Measurements from ENCODE around the gene ARHGDIG. TPM values are rescaled to one million over a fixed set of nuclear protein-coding genes. Genes with fewer than 3 reads are reported as not detected.

ARHGDIG gene
- 2.0 to 3.1 TPM (median 2.7 TPM) in 5 replicates for total RNA-seq (2022; extraction: Qiagen RNA extraction)

DNA sequence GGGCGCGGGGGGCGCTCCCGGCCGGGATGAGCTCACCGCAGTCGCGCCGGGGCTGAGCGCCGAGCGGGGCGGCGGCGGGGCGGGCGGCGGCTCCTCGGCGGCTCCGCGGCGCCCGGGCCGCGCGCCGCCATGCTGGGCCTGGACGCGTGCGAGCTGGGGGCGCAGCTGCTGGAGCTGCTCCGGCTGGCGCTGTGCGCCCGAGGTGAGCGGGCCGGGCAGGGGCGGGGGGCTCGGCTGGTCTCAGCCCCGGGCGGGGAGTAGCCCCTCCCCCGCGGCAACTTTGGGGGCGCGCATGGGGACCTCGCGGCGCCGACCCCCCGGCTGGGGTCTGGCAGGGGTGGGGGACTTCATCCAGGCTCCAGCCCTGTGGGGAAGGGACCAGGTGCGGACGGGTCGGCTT is at the start of gene ARHGDIG:
TSS of gene ARHGDIG (plus strand) at position 40 of the 400 bp plus-strand sequence. CDS start at position 130, 90 bp downstream.

DNA sequence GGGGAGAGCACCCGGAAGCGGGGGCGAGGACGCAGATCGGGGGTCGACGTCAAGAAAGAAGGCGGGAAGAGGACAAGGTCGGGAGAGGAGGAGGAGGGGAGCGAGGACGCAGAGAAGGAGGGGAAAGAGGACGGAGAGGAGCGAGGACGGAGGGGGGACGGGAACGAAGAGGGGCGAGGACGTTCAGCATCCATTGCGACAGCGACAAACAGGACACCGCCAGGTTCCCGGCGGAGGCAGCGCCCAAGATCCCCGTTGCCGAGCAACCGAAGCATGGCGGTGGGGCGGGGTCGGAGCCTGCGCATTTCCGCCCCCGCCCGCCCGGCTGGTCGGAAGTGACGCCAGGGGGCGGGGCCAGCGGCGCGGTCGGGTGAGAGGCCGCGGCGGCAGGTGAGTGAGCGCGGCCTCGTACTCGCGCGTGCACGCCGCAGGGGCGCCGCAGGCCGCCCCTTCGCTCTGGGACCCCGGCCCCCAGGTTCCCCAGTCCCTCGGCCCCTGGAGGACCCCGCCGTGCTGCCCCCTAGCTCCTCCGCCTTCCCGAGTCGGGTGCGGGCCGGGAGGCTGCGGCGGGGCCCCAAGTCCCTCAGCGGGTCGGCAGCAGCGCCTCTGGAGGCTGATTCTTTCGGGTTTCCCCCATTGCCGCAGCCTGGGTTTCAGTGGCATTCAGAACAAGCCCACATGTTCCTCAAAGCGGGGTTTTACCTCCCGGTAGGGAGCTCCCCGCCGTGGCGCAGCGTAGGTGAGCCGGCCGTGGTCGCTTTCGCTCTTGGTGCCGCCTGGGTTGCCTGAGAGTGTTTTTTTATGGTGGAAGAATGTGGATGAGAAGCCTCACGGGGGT is 45.7 kb upstream of the ARHGDIG start, which contains the start of gene FAM234A:
TSS of gene FAM234A (plus strand) at position 354 of the 838 bp plus-strand sequence. CDS start 19,593 bp downstream, outside the sequence.

DNA sequence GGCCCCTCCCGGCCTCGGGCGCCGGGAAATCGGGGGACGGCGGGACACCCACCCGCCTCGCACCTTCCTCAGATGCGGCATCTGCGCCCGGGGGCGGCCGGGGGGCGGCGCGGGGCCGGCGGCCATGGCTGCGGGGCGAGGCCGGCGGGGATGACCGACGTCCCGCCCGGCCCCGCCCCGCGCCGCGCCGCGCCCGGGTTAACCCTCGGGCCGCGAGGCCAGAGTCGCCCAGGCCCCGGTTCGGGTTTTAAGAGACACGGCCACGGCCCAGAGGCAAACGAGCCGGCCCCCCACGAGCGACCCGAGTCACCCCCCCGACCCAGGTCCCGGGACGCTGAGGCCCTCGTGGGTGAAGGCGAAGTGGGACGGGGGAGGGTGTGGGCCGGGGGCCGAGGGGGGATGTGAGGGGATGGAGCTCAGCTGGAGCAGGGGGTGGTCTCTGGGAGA is 4.6 kb upstream of the ARHGDIG start, which contains the start of gene RGS11:
TSS of gene RGS11 (minus strand) at position 159 of the 447 bp plus-strand sequence. CDS start at position 126, 33 bp downstream.

DNA sequence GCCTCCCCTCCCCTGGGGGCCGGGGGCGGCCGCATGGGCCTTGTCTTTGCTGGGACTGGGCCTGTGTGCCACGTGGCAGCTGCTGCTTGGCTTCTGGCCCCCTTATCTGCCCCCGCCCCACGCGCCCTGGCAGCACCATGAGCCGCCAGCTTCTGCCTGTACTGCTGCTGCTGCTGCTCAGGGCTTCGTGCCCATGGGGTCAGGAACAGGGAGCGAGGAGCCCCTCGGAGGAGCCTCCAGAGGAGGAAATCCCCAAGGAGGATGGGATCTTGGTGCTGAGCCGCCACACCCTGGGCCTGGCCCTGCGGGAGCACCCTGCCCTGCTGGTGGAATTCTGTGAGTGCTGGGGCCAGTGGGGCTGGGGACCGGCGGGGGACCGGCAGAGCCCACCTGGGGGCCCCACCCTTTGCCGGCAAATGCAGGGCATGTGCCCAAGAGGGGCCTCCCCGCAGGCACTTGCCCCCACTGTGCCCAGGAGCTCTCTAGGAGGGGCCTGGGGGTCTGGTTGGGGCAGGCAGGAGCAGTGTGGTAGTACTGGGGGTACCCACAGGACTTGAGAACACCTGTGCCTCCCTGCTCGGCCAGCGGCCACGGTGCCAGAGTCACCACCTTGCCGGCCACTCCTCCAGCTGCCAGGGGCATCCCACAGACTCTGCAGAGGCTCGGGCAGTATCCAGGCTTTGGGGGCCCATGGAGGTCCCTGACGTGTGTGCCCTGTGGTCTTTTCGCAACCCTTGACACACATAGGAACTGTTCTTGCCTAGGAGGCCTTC is 2.8 kb downstream of the ARHGDIG start, which contains the start of gene PDIA2:
TSS of gene PDIA2 (plus strand) at position 132 of the 773 bp plus-strand sequence. CDS start at position 138, 6 bp downstream.

Other genes with a start within 250 kb of the ARHGDIG start
- gene POLR3K, start 227.0 kb upstream of the ARHGDIG start, total RNA-seq (2022; extraction: Qiagen RNA extraction): 31.2 to 36.0 TPM (median 35.2 TPM) in 5 replicates
- gene SNRNP25, start 226.8 kb upstream of the ARHGDIG start, total RNA-seq (2022; extraction: Qiagen RNA extraction): 58.6 to 78.9 TPM (median 71.2 TPM) in 5 replicates
- gene RHBDF1, start 208.0 kb upstream of the ARHGDIG start, total RNA-seq (2022; extraction: Qiagen RNA extraction): 18.9 to 30.3 TPM (median 28.2 TPM) in 5 replicates
- gene MPG, start 202.4 kb upstream of the ARHGDIG start, total RNA-seq (2022; extraction: Qiagen RNA extraction): 61.1 to 77.6 TPM (median 76.5 TPM) in 5 replicates
- 20.2 to 30.1 TPM (median 27.5 TPM) in 5 replicates for gene NPRL3, start 141.9 kb upstream of the ARHGDIG start, total RNA-seq (2022; extraction: Qiagen RNA extraction)
- gene HBZ, start 127.9 kb upstream of the ARHGDIG start, total RNA-seq (2022; extraction: Qiagen RNA extraction): 0.10 TPM in 1 of 5 replicates, not detected in the others
- gene HBM, start 114.6 kb upstream of the ARHGDIG start, total RNA-seq (2022; extraction: Qiagen RNA extraction): not detected in 5 replicates
- gene HBA2, start 107.7 kb upstream of the ARHGDIG start, total RNA-seq (2022; extraction: Qiagen RNA extraction): 0.45 to 0.62 TPM in 2 of 5 replicates, not detected in the others
- gene HBA1, start 103.9 kb upstream of the ARHGDIG start, total RNA-seq (2022; extraction: Qiagen RNA extraction): 1.1 to 2.4 TPM (median 1.8 TPM) in 5 replicates
- gene HBQ1, start 100.1 kb upstream of the ARHGDIG start, total RNA-seq (2022; extraction: Qiagen RNA extraction): 4.5 to 8.0 TPM (median 7.3 TPM) in 5 replicates
- gene LUC7L, start 51.1 kb upstream of the ARHGDIG start, total RNA-seq (2022; extraction: Qiagen RNA extraction): 40.3 to 50.6 TPM (median 43.6 TPM) in 5 replicates
- 43.7 to 49.1 TPM (median 49.0 TPM) in 5 replicates for gene FAM234A, start 45.8 kb upstream of the ARHGDIG start, total RNA-seq (2022; extraction: Qiagen RNA extraction)
- gene RGS11, start 4.6 kb upstream of the ARHGDIG start, total RNA-seq (2022; extraction: Qiagen RNA extraction): 2.9 to 4.9 TPM (median 4.4 TPM) in 5 replicates
- 0.15 to 0.50 TPM (median 0.31 TPM) in 5 replicates for gene PDIA2, start 2.6 kb downstream of the ARHGDIG start, total RNA-seq (2022; extraction: Qiagen RNA extraction)
- 28.7 to 33.3 TPM (median 32.1 TPM) in 5 replicates for gene AXIN1, start 72.1 kb downstream of the ARHGDIG start, total RNA-seq (2022; extraction: Qiagen RNA extraction)
- 120 to 138 TPM (median 130 TPM) in 5 replicates for gene MRPL28, start 89.9 kb downstream of the ARHGDIG start, total RNA-seq (2022; extraction: Qiagen RNA extraction)
- 27.1 to 40.0 TPM (median 35.2 TPM) in 5 replicates for gene PGAP6, start 101.4 kb downstream of the ARHGDIG start, total RNA-seq (2022; extraction: Qiagen RNA extraction)
- 264 to 457 TPM (median 451 TPM) in 5 replicates for gene NME4, start 116.6 kb downstream of the ARHGDIG start, total RNA-seq (2022; extraction: Qiagen RNA extraction)
- gene DECR2, start 121.3 kb downstream of the ARHGDIG start, total RNA-seq (2022; extraction: Qiagen RNA extraction): 21.4 to 30.7 TPM (median 29.9 TPM) in 5 replicates
- gene RAB11FIP3, start 145.1 kb downstream of the ARHGDIG start, total RNA-seq (2022; extraction: Qiagen RNA extraction): 26.2 to 32.4 TPM (median 28.4 TPM) in 5 replicates
- gene CAPN15, start 247.1 kb downstream of the ARHGDIG start, total RNA-seq (2022; extraction: Qiagen RNA extraction): 40.4 to 75.7 TPM (median 67.9 TPM) in 5 replicates

All from A549 treated with AZD2906 at 1 μM for 4 hours (cell line).